Measurements from ENCODE around the gene HNF4A. TPM values are rescaled to one million over a fixed set of nuclear protein-coding genes. Genes with fewer than 3 reads are reported as not detected.
"Not testable (repeated sequence)": the region's sequence is repeated elsewhere in the genome, so short reads cannot be mapped to it uniquely, and the experiment has no call there.

The HNF4A gene
- total RNA-seq, 4 donors from 2014 or later: not detected

DNA sequence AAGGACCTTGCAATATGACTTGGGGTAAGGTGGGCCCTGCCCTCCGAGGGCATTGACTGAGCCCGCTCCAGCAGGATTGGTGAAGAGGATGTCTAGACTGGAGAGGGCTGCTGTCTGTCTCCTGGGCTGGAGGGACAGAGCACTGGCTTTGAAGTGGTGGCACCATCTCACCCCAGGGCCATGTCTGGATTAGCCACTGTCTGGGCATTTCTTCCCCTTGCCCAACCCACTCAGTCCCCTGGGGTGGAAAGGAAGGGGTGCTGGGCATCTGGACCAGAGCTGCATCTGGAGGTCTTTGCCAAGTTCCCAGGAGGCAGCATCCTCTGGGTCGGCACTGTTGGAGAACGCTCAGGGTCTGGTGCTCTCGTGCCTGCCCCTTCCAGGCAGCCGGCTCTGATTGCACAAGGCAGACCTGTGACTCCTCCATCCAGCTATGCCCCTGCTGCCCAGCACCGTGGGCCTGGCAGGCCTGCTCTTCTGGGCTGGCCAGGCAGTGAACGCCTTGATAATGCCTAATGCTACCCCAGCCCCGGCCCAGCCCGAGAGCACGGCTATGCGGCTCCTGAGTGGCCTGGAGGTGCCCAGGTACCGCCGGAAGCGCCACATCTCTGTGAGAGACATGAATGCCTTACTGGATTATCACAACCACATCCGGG, 18.6 kb upstream of the HNF4A start, which contains the start of gene R3HDML:
R3HDML (plus strand) TSS at position 319 of the 656 bp plus-strand sequence; CDS start at position 434, 115 bp downstream.
- Histone ChIP-seq H3K27ac (no peak within 1 kb of the TSS), H3K36me3 (no peaks in the 10 kb centered on the region), H3K4me1 (no peaks in the 10 kb centered on the region), H3K27me3 (peaks cover 29% of the 10 kb centered on the region), H3K9me3 (no peaks in the 10 kb centered on the region), H3K4me3 (no peak within 1 kb of the TSS)
- TF ChIP-seq POLR2AphosphoS5 (IDR thresholded peaks at IDR 0.05) (no peak), EP300 (IDR thresholded peaks at IDR 0.05) (no peak), POLR2A (IDR thresholded peaks at IDR 0.05) (no peak)
- TF ChIP-seq, protein P1, sequence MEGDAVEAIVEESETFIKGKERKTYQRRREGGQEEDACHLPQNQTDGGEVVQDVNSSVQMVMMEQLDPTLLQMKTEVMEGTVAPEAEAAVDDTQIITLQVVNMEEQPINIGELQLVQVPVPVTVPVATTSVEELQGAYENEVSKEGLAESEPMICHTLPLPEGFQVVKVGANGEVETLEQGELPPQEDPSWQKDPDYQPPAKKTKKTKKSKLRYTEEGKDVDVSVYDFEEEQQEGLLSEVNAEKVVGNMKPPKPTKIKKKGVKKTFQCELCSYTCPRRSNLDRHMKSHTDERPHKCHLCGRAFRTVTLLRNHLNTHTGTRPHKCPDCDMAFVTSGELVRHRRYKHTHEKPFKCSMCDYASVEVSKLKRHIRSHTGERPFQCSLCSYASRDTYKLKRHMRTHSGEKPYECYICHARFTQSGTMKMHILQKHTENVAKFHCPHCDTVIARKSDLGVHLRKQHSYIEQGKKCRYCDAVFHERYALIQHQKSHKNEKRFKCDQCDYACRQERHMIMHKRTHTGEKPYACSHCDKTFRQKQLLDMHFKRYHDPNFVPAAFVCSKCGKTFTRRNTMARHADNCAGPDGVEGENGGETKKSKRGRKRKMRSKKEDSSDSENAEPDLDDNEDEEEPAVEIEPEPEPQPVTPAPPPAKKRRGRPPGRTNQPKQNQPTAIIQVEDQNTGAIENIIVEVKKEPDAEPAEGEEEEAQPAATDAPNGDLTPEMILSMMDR (IDR thresholded peaks at IDR 0.05): no peak
- 74% methylated on average over 6 of the region's 16 CpGs for WGBS
- no peak for DNase-seq (ENCODE audit: low spot score in 2 of 2)

- H3K4me1 ChIP-seq: no peaks in the 10 kb centered on the region
- no peaks in the 10 kb centered on the region for H3K36me3 ChIP-seq
- no peak for DNase-seq (ENCODE audit: low spot score in 2 of 2)
- H3K9me3 ChIP-seq: no peaks in the 10 kb centered on the region
- H3K4me3 ChIP-seq: no peak overlapping the region
- peaks cover 4% of the 10 kb centered on the region for H3K27me3 ChIP-seq
- no peak for TF ChIP-seq POLR2A (IDR thresholded peaks at IDR 0.05)
- no peak for TF ChIP-seq POLR2AphosphoS5 (IDR thresholded peaks at IDR 0.05)
- TF ChIP-seq, protein P1 (IDR thresholded peaks at IDR 0.05): no peak
- TF ChIP-seq EP300 (IDR thresholded peaks at IDR 0.05): no peak
- 52% methylated on average over 6 of the region's 6 CpGs for WGBS
- H3K27ac ChIP-seq: no peak overlapping the region
These were observed 13.3 kb upstream of the HNF4A start for GRCh38 chr20:44342248-44342647.

GRCh38 chr20:44343162-44343675, 12.3 kb upstream of the HNF4A start:
- TF ChIP-seq EP300 (IDR thresholded peaks at IDR 0.05) (no peak), POLR2A (IDR thresholded peaks at IDR 0.05) (no peak), POLR2AphosphoS5 (IDR thresholded peaks at IDR 0.05) (no peak)
- TF ChIP-seq, protein P1 (IDR thresholded peaks at IDR 0.05): no peak
- Histone ChIP-seq H3K4me3 (no peak overlapping the region), H3K4me1 (no peaks in the 10 kb centered on the region), H3K27ac (no peak overlapping the region), H3K36me3 (no peaks in the 10 kb centered on the region), H3K9me3 (no peaks in the 10 kb centered on the region), H3K27me3 (no peaks in the 10 kb centered on the region)
- WGBS: 77% methylated on average over 12 of the region's 12 CpGs
- DNase-seq (ENCODE audit: low spot score in 2 of 2): no peak

DNA sequence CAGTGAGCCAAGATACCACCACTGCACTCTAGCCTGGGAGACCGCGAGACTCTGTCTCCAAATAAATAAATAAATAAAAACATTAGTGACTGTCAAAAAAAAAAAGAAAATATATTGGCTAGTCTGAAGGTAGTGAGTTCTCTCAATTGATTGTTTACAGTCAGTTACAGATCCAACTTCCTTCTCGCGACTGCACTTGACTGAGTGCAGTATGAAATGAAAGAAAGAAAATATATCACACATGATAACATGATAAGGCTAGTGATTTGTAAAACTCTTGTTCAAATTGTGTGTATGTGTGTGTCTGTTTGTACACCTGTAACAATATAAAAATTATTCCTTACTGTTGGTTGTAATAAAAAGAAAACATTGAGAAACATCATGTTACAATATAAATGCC, 10.8 kb upstream of the HNF4A start:
- Histone ChIP-seq H3K36me3 (no peaks in the 10 kb centered on the region), H3K4me3 (no peak overlapping the region), H3K27me3 (no peaks in the 10 kb centered on the region), H3K9me3 (no peaks in the 10 kb centered on the region), H3K4me1 (no peaks in the 10 kb centered on the region), H3K27ac (no peak overlapping the region)
- DNase-seq (ENCODE audit: low spot score in 2 of 2): no peak
- TF ChIP-seq EP300 (IDR thresholded peaks at IDR 0.05) (no peak), POLR2A (IDR thresholded peaks at IDR 0.05) (no peak), POLR2AphosphoS5 (IDR thresholded peaks at IDR 0.05) (no peak)
- TF ChIP-seq, protein P1 (IDR thresholded peaks at IDR 0.05): no peak
- 79% methylated on average over 4 of the region's 4 CpGs for WGBS

DNA sequence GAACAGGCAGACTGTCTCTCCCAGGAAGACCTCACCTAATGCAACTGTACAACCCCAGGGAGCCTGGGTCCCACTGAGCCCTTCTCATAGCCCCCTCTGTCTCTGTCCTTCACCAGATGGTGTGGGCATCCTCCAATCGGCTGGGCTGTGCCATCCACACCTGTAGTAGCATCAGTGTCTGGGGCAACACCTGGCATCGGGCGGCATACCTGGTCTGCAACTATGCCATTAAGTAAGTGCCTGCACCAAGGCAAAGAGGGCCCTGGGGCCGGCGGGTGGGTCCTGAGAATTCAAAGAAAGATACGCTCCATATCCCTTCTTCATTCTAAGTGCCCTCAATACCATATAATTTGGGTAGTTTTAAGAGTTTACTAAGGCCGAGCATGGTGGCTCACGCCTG, 10.4 kb upstream of the HNF4A start:
- no peak for TF ChIP-seq POLR2AphosphoS5 (IDR thresholded peaks at IDR 0.05)
- TF ChIP-seq POLR2A (IDR thresholded peaks at IDR 0.05): no peak
- TF ChIP-seq, protein P1 (IDR thresholded peaks at IDR 0.05): no peak
- no peak for TF ChIP-seq EP300 (IDR thresholded peaks at IDR 0.05)
- H3K27me3 ChIP-seq: no peaks in the 10 kb centered on the region
- H3K4me1 ChIP-seq: no peaks in the 10 kb centered on the region
- DNase-seq (ENCODE audit: low spot score in 2 of 2): no peak
- no peaks in the 10 kb centered on the region for H3K9me3 ChIP-seq
- no peak overlapping the region for H3K4me3 ChIP-seq
- no peak overlapping the region for H3K27ac ChIP-seq
- H3K36me3 ChIP-seq: no peaks in the 10 kb centered on the region
- 86% methylated on average over 8 of the region's 8 CpGs for WGBS

DNA sequence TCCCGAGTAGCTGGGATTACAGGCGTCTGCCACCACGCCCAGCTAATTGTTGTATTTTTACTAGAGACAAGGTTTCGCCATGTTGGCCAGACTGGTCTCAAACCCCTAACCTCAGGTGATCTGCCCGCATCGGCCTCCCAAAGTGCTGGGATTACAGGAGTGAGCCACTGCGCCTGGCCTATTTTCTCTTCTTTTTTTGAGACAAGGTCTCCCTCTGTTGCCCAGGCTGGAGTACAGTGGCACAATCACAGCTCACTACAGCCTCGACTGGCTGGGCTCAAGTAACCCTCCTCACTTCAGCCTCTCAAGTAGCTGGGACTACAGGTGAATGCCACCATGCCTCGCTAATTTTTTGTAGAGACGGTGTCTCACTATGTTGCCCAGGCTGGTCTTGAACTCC, 9.6 kb upstream of the HNF4A start:
- not testable (repeated sequence) for H3K36me3 ChIP-seq; H3K27me3 ChIP-seq; H3K9me3 ChIP-seq; H3K4me1 ChIP-seq; H3K4me3 ChIP-seq; H3K27ac ChIP-seq; DNase-seq (ENCODE audit: low spot score in 2 of 2)
- WGBS: 90% methylated on average over 9 of the region's 10 CpGs
